Keratinocyte (primary cell): ENCODE results near the gene BBX. TPM values are rescaled to one million over a fixed set of nuclear protein-coding genes. Genes with fewer than 3 reads are reported as not detected.

Source experiments
- DNase-seq: peaks from one replicate; pipeline ENCODE4 v3.0.0-alpha.2; 2011; ENCODE audit warnings: low read depth, missing footprints, low spot score
- FAIRE-seq: peaks from 2 replicates; lab custom pipeline; 2011; peaks lifted over from hg19 to GRCh38; lab: Jason Lieb, UNC
- H2AFZ ChIP-seq: 2 replicates; pipeline ENCODE4 v1.6.0; 2012; ENCODE audit warnings: low read length, control low read depth, inconsistent platforms; ENCODE audit not compliant: control insufficient read depth
- H3K27ac ChIP-seq: 2 replicates; pipeline ENCODE4 v1.5.1; 2011; ENCODE audit warnings: low read length; ENCODE audit not compliant: control insufficient read depth, insufficient read depth
- H3K27me3 ChIP-seq: 3 replicates; pipeline ENCODE4 v1.6.0; 2011; ENCODE audit warnings: low read length; ENCODE audit not compliant: control insufficient read depth, insufficient read depth; ENCODE audit errors: extremely low read depth
- H3K36me3 ChIP-seq, 2 experiments: 2 replicates in 1 of 2; 3 replicates in 1 of 2; pipeline ENCODE4 v1.5.1; 2011; ENCODE audit warnings: low read length in 2 of 2, mild to moderate bottlenecking in 1 of 2; ENCODE audit not compliant: control insufficient read depth in 2 of 2, insufficient read depth in 2 of 2; ENCODE audit errors: extremely low read depth in 1 of 2
- H3K4me1 ChIP-seq: 3 replicates; pipeline ENCODE4 v1.5.1; 2011; ENCODE audit warnings: low read length; ENCODE audit not compliant: control insufficient read depth, insufficient read depth; ENCODE audit errors: extremely low read depth
- H3K4me2 ChIP-seq: 3 replicates; pipeline ENCODE4 v1.6.0; 2011; ENCODE audit warnings: low read depth, low read length; ENCODE audit not compliant: control insufficient read depth, insufficient read depth; ENCODE audit errors: extremely low read depth
- H3K4me3 ChIP-seq, 3 experiments: fragments of 200-600 bp in 1 of 3; sonication (generic) in 1 of 3; 2 replicates in 2 of 3; 3 replicates in 1 of 3; pipeline ENCODE4 v1.5.1; 2011 to 2016; ENCODE audit warnings: low read length in 3 of 3, mild to moderate bottlenecking in 3 of 3, control low read depth in 2 of 3, inconsistent platforms in 1 of 3, low read depth in 1 of 3, mixed read lengths in 1 of 3, mixed run types in 1 of 3, moderate library complexity in 1 of 3; ENCODE audit not compliant: control insufficient read depth in 2 of 3, insufficient read depth in 2 of 3; ENCODE audit errors: extremely low read depth in 1 of 3
- H3K79me2 ChIP-seq: 2 replicates; pipeline ENCODE4 v1.6.0; 2012; ENCODE audit warnings: low read length; ENCODE audit not compliant: control insufficient read depth, insufficient read depth
- H3K9ac ChIP-seq: 3 replicates; pipeline ENCODE4 v1.6.0; 2011; ENCODE audit warnings: low read length; ENCODE audit not compliant: control insufficient read depth, insufficient read depth; ENCODE audit errors: extremely low read depth
- H3K9me1 ChIP-seq: 3 replicates; pipeline ENCODE4 v1.6.0; 2011; ENCODE audit warnings: low read length; ENCODE audit not compliant: control insufficient read depth, insufficient read depth; ENCODE audit errors: extremely low read depth
- H3K9me3 ChIP-seq: 2 replicates; pipeline ENCODE4 v1.5.1; 2012; ENCODE audit warnings: low read depth, low read length; ENCODE audit not compliant: control insufficient read depth
- H4K20me1 ChIP-seq: 3 replicates; pipeline ENCODE4 v1.6.0; 2011; ENCODE audit warnings: low read length; ENCODE audit not compliant: control insufficient read depth, insufficient read depth; ENCODE audit errors: extremely low read depth
- EZH2 ChIP-seq: IDR thresholded peaks from one replicate; pipeline ENCODE4 v1.6.1; 2012; ENCODE audit warnings: inconsistent platforms, mild to moderate bottlenecking, low read length, moderate library complexity
- dilution Hi-C: fragments of 300-500 bp; cut with MboI; formaldehyde crosslinking; loops from one replicate; pipeline ENCODE4 v1.7.0; 2020; ENCODE audit warnings: low sequenced_read_pairs; ENCODE audit not compliant: extremely low pct_ligation_motif_present
- polyA plus RNA-seq, 5 experiments: library from polyadenylated mRNA; depleted of rRNA in 3 of 5; stranded (reverse) in 3 of 5; stranded (forward) in 1 of 5; unstranded in 1 of 5; fragments of >200 nt; gene quantifications; 1 replicate in 1 of 5; 2 replicates in 3 of 5; 3 replicates in 1 of 5; pipeline versions ENCODE4 v1.2.1 to v1.2.3, GENCODE V29; 2011 to 2012; ENCODE audit warnings: missing spikeins in 2 of 5, low read depth in 1 of 5, low replicate concordance in 1 of 5
- TF ChIP-seq, protein P1 (sequence below), 3 experiments: IDR thresholded peaks in 1 of 3; conservative IDR thresholded peaks in 1 of 3; optimal IDR thresholded peaks in 1 of 3; 2 replicates in 2 of 3; 3 replicates in 1 of 3; pipeline versions ENCODE3 to v1.5.1; 2011; ENCODE audit warnings: low read length in 3 of 3, mild to moderate bottlenecking in 3 of 3, moderate library complexity in 2 of 3, control low read depth in 1 of 3, inconsistent platforms in 1 of 3; ENCODE audit not compliant: insufficient read depth in 2 of 3; ENCODE audit errors: extremely low read depth in 1 of 3

Gene BBX
- polyA plus RNA-seq, 1 donor (not counting 4 experiments of a cell fraction or from before 2014, with no cell fraction given), result 43.4 TPM

- H3K4me2 ChIP-seq, result no peak overlapping the region
- no peaks in the 10 kb centered on the region for H4K20me1 ChIP-seq
- H3K27me3 ChIP-seq, result no peaks in the 10 kb centered on the region
- no peak overlapping the region for H3K4me3 ChIP-seq
- TF ChIP-seq EZH2, result no peak
- TF ChIP-seq, protein P1, sequence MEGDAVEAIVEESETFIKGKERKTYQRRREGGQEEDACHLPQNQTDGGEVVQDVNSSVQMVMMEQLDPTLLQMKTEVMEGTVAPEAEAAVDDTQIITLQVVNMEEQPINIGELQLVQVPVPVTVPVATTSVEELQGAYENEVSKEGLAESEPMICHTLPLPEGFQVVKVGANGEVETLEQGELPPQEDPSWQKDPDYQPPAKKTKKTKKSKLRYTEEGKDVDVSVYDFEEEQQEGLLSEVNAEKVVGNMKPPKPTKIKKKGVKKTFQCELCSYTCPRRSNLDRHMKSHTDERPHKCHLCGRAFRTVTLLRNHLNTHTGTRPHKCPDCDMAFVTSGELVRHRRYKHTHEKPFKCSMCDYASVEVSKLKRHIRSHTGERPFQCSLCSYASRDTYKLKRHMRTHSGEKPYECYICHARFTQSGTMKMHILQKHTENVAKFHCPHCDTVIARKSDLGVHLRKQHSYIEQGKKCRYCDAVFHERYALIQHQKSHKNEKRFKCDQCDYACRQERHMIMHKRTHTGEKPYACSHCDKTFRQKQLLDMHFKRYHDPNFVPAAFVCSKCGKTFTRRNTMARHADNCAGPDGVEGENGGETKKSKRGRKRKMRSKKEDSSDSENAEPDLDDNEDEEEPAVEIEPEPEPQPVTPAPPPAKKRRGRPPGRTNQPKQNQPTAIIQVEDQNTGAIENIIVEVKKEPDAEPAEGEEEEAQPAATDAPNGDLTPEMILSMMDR (optimal IDR thresholded peaks at IDR 0.05 in 1 of 3, IDR thresholded peaks at IDR 0.05 in 1 of 3, conservative IDR thresholded peaks at IDR 0.05 in 1 of 3; ENCODE audit: extremely low read depth in 1 of 3, insufficient read depth in 2 of 3, low read length in 3 of 3), result no peak
- H3K9ac ChIP-seq, result no peak overlapping the region
- H3K9me1 ChIP-seq, result no peaks in the 10 kb centered on the region
- H3K27ac ChIP-seq, result no peak overlapping the region
- H2AFZ ChIP-seq, result no peak overlapping the region
- dilution Hi-C loops, result no loop called here
- no peaks in the 10 kb centered on the region for H3K36me3 ChIP-seq
- H3K4me1 ChIP-seq, result no peaks in the 10 kb centered on the region
- H3K9me3 ChIP-seq, result no peaks in the 10 kb centered on the region
- H3K79me2 ChIP-seq, result no peaks in the 10 kb centered on the region
- FAIRE-seq (no peak), DNase-seq (no peak)
These were observed 336.1 kb downstream of the BBX start for GRCh38 chr3:107858876-107859275.

Other genes with a start within 250 kb of the BBX start
- not detected in 3 replicates for gene CCDC54, start 145.5 kb upstream of the BBX start, polyA plus RNA-seq